ENCODE measurements around the gene RXRA.

The RXRA gene

GRCh38 chr9:134466869-134467616 is 140.8 kb downstream of the RXRA start:
- DNase-seq (ENCODE audit: low read depth, low spot score): no peak

DNA sequence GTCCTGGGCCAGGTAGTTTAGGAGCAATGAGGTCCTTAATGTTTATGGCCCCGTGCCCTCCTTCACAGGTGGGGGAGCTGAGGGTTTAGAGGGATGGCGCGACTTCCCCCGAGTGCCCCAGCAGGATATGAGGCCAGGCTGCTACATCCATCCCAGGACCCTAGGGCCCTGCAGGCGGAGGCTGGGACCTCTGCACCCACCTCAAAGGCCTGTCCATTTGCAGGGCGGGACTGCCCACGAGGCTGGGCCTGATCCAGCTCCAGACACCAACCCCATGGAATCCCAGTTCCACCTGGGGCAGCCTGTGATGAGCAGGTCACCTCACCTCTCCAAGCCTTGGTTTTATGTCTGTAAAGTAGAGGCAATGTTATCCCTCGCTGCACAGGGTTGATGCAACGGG is 142.1 kb downstream of the RXRA start:
- DNase-seq (ENCODE audit: low read depth, low spot score): no peak

DNA sequence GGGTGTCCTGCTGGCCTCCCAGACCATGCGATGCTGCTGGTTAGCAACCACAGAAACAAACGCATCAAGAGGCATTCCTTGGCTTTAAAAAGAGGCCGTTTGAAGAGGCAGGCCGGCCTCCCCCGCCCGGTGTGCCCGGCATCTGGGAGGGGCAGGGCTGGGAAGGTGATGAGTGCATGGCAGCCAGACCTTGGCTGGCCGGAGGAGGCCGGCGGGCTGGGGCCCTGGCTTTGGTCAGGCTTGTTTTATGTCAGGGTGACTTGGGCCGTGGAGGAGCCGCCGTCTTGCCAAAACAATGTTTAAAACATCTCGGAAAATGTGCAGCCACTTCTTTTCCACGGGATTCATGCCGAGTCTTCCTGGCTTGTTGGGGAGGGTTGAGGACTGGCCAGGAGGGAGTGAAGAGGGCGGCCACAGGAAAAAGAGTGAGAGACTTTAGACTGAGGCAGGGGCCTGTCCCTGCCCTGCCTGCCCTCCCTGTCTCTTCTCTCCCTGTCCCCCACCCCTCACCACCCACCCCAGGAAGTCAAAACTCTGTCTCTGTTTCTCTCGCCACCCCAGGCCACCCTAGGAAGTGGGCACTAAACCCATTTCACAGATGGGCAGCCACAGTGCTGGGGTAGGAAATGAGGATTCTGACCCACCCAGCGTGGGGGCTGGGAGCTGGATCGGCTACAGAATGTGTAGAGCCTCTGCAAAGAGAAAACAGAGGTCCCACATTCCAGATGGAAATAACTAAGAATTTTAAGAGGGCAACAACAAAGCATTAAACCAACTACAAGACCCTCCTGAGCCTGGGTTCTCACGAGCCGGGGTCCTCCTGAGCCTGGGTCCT is 143.0 kb downstream of the RXRA start:
- DNase-seq (ENCODE audit: low read depth, low spot score): no peak

DNA sequence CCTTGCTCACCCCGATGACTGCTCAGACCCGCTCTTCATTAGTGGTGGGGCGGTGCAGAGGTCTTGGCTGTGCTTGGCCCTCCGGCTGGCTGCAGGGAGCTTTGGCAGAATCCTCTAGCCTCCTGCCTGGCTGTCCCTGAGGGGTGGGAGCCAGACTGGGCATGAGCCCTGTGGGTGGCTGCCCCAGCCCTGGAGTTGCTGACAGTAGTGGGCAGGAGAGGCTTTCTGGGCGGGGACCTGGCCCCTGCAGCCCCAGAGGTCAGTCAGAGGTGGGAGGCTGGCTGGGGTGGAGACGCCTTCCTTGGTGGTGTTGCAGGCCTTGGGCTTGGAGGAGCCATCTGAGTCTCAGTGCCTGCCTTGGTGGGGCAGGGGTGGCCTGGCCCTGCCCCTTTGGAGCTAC is 146.0 kb downstream of the RXRA start:
- DNase-seq (ENCODE audit: low read depth, low spot score): no peak

GRCh38 chr9:134473141-134474054 is 147.1 kb downstream of the RXRA start:
- DNase-seq (ENCODE audit: low read depth, low spot score): no peak

DNA sequence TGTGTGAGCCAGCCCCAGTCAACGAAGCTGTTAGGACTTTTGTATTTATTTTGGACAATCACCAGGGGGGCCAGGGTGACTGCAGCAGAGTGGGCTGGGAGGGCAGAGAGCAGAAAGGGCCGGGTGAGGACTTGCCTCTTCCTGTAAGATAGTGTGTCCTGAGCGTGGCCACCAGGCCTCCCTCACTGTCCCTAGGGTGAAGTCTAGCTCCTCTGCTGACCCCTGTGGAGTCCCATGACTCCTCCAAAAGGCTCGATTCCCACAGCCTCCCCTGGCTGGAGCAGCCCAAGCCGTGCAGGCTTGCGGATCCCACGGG is 147.8 kb downstream of the RXRA start:
- DNase-seq (ENCODE audit: low read depth, low spot score): no peak

DNA sequence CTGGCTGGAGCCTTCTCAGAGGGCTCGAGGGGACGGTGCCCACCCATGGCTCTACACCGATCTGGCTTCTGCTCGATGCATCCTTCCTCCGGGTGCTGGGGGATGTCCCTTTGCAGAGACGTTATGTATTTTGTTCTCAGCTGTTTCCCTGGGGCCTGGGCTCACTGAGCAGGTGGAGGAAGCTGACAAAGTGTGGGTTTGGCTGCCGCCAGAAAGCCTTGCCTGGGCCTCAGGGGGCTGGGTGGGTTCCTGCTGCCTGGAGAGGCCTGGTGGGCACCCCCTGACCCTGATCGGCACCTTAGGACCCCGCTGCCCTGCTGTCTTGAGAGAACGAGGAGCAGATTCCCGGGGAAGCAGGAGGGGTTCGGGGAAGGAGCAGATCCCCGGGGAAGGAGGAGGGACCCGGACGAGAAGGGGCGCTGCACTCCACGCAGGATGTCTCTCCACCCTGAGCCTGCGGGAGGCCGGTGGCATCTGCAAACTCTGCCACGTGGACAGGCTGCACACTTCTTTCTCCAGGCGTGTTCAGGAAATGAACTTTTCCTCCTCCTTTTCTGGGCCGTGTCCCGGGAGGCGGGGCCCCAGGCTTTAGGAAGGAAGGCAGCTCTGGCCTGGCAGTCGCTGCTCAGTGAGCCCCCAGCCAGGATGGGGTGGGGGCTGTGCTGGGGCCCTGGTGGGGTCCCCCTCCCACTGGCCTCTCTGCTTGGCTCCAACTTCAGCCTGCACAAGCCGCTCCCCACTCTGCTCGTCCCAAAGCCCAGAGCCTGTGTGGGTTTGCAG is 148.9 kb downstream of the RXRA start:
- no peak for DNase-seq (ENCODE audit: low read depth, low spot score)

- DNase-seq (ENCODE audit: low read depth, low spot score): no peak
Observed at GRCh38 chr9:134476272-134476941, 150.2 kb downstream of the RXRA start.

- no peak for DNase-seq (ENCODE audit: low read depth, low spot score)
Observed at GRCh38 chr9:134476942-134477335, 150.7 kb downstream of the RXRA start.

GRCh38 chr9:134477342-134477925 is 151.2 kb downstream of the RXRA start:
- no peak for DNase-seq (ENCODE audit: low read depth, low spot score)

DNA sequence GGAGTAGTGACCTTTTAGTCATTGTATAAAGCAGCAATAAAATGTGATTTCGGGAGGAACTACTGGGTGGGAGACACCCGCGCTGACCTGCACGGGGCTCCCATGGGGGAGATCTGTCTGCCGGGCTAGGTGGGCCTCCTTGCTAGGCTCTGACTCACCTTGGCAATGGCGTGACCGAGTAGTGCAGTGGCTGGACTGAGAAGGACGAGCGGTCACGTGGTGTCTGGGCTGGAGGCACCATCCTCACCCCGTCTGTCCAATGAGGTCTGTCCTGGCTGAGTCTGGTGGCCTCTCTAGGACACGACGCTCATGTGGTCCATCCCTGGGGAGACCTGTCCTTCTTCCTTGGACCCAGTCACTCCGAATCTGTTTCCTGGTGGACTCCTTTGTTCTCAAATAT is 151.7 kb downstream of the RXRA start:
- no peak for DNase-seq (ENCODE audit: low read depth, low spot score)

GRCh38 chr9:134481762-134482161 is 155.5 kb downstream of the RXRA start:
- DNase-seq (ENCODE audit: low read depth, low spot score): no peak

- DNase-seq (ENCODE audit: low read depth, low spot score): no peak
Observed at GRCh38 chr9:134482226-134482625, 156.0 kb downstream of the RXRA start.

DNA sequence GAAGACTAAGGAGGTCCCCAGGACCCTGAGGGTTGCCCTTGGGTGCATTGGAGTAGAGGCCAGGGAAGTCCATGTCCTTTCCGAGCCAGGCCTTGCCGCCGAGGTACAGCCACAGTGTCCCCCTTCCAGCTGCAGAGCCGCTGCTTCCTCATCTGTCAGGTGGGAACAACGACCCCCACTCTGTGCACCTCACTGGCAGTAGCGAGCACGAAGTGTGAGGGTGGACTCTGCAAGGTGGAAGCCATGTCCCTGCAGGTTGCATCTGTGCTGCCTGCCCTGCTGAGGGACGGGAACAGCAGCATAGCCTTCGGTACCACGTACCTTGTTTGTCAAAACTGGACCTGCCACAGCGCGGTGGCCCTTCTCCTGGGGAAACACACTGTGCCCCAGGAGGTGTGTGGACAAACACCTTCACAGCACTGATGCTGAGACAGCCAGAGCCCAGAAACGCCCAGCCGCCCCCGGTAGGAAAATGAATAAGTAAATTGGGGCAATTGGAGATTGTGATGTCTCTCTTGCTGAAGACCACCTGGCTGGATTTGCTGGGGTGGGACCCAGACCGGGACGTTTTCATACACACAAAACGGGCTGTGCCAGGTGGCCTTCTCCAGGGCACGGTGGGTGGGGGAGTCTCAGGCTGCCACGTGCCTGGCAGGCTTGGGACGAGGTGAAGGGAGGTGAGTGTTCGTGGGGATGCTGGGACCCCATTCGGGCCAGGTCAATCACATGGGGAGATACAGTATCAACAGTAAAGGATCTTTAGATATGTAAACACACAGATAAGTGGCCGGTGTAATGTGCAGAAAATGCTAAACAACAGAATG is 157.3 kb downstream of the RXRA start:
- no peak for DNase-seq (ENCODE audit: low read depth, low spot score)

DNA sequence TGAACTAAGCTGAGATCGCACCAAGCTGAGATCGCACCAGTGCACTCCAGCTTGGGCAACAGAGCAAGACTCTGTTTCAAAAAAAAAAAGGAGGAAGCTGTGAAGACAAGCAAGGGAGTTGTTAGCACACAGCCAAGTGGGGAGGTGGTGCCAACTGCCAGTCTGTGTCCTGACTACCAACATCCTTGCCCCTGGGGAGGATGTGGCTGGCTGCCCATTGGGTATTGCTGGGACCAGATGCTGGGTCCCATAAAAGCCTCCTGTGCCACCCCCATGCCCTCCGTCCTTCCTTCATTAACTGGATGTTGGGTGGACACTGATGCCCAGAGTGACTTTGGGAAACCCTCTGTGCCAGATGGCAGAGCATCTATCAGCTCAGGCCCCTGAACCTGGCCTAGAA is 158.2 kb downstream of the RXRA start:
- DNase-seq (ENCODE audit: low read depth, low spot score): no peak

GRCh38 chr9:134485653-134486052 is 159.4 kb downstream of the RXRA start:
- DNase-seq (ENCODE audit: low read depth, low spot score): no peak

- no peak for DNase-seq (ENCODE audit: low read depth, low spot score)
Observed at GRCh38 chr9:134486143-134486591, 159.9 kb downstream of the RXRA start.

GRCh38 chr9:134486596-134486995 is 160.3 kb downstream of the RXRA start:
- DNase-seq (ENCODE audit: low read depth, low spot score): no peak

All from brain pericyte (primary cell).